ENCODE results near the gene IGF2.

The IGF2 gene

DNA sequence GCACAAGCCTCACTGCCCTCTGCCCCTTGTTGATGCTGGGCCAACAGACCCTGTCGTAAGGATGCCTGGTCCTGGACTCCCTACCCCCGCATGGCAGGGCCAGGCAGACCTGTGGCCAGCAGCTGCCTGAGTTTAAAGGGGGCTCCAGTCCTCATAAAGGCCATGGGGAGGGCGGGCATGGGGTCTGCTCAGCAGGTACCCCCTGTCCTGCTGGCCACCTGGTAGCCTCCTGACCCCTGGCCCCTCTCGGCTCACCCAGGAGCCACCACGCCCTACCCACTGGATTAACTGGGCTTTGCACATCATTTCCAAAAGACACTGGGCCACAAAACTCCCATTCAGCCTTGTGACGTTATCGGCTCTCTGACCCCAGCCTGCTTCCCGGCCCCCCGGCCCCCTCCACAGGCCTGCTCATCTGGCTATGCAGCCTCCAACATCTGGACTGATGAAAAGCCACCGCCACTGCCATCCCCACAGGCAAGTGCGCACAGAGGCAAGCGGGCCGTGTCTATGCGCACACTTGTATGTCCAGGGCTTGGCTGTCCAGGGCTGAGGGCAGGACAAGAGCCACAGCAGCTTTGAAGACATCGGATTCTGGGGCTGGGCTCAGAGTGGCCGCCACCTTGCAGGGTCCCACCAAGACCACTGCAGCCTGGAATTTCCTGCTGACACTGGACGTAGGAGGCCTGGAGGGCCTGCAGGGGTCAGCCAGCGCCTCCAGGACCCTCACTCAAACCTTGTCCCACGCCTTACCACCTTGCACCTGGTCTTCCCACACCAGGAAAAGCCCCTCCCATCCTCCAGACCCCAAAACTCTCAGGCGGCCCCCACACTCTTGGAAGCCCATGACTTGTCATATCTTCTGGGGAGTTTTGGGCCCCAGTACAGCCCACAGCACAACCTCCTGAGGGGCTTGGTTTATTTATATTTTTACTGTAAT lies 48.7 kb downstream of the IGF2 start:
- no peak for DNase-seq

DNA sequence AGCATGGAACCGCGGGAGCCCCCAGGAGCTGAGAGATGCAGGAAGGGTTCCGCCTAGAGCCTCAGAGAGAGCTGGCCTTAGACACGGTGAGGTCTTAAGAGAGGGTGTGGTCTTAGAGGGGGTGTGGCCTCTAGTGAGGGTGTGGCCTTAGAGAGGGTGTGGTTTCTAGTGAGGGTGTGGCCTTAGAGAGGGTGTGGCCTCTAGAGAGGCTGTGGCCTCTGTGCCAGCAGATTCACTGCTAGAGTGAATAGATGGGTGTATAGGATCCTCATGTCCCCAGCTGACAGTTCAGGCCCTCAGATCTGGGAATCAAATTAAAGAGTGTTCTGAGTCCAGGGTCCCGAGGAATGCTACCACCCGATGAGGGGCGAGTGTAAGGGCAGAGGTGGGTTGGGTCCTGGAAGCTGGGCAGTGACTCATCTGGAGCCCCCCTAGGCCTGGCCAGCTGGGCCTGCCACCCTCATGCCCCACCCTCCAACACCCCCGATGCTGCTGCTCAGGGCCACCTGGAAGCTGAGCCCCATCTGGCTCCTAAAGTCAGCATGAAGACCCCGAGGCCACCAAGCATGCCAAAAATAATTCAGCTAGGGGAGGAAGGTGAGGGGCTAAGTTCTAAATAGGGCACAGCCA lies 49.5 kb downstream of the IGF2 start:
- DNase-seq = no peak

DNA sequence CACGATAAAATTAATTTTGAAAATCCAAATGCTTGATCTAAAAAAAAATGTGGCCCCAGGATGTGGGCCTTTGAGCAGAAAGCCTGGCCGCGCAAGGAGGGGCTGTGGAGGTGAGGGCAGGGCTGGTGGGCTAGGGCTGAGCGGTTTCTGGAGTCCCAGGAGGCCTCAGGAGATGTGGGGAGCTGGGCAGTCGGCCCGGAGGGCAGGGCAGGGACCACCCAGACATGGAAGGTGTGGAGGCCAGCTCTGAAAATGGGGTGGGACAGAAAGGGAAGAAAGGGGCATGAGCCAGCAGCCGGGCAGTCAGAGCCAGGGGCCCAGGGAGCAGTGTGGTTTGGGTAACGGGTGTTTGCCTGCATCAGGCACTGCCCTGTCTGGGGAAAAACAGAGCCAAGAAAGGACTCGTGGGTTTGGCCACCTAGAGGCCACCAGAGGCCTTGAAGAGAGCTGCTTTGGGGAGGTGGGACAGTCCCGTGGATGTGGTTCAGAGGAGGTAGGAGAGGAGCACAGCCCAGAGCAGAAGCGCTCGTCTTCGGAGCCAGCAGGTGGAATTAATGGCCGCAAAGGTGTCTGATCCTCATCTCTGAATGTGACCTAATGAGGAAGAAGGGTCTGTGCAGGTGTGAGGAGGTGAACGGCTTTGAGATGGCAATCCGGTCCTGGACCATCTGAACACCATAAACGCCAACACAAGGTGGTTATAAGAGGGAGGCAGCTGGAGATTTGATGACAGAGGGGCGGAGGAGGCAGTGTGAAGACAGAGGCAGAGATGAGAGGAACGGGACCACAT lies 50.2 kb downstream of the IGF2 start:
- DNase-seq = no peak

DNA sequence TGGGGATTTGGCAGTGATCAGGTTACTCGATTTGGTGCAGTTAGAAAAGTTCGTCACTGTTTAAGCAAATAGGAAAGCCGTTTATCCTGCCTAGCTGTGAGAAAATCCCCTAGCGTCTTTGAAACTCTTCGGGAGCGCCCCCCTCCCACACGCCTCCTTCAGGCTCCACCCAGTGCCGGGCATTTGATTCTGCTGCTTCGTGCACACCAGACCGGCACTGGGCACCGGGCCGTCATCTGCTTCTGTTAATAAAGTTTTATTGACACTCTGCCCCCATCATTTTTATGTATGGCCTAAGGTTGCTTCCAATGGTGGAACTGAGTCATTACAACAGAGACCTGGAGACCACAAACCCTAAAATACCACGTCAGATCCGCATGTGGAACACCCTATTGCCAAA lies 50.9 kb downstream of the IGF2 start:
- no peak for DNase-seq

DNA sequence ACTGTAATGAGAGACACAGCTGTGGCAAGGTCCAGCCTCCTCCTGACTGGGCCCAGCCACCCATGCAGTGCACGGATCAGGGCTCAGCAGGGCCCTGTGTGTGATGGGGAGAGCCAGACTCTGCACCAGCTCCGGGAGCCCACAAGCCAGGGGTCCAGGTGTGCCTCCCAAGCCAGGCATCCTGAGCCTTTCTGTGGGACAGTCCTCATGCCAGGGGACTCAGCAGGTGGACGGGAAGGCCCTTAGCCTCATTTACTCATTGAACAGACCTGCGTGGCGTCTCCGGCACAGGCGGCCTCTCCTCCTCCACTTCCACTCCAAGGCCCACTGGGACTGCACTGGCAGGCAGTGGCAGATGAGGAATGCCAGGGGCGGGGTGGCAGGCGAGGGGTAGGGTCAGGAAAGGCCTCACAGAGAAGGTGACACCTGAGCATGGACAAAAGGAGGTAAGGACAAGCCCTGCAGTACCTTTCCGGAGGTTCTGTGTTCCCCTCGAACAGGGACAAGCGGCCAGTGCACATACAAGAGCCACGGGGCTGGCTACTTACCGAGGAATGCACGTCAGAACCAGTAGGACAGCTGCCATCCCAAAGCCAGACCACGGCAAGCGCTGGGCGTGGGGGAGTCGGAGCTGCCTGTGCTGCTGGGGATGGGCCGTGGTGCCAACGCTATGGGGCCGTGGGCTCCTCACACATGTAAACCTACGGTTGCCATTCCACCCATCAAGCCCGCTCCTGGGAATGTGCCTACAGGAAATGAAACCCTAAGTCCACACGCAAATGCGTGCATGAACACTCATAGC lies 52.7 kb downstream of the IGF2 start:
- no peak for DNase-seq

DNA sequence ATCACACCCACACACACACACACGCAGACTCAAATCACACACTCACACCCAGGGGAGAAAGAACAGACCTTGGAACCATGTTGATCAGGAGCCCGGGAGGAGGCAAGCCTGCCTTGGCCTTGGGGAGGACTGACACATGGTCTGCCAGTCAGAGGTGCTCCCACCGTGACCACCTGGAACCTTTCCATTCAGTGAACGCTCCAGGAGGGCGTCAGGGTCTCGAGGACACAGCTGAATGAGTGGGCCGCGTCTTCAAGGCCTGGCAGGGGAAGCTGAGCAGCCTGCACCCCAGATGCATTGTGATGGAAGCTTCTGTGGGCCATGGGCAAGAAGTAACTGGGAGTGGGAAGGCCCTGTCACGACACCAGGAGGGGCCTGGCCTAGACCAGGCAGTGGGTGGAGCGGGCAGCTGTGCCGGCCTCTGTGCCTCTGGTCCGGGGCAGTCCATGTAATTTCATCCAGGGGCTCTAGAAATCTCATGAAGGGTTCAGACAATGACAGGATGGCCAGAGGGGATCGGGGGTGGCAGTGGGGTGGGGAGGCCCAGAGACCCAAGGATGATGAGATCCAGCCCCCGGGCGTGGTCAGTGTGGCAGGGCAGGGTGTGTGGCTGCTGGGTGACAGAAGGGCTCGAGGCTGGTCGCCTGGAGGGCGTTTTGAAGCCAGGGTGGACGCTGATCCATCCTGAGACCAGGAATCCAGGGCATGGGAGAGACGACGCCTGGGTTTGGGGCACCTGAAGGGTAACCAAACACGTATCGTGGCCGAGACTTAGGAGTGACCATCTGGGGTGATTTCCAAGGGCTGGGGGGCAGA lies 53.7 kb downstream of the IGF2 start:
- no peak for DNase-seq

DNA sequence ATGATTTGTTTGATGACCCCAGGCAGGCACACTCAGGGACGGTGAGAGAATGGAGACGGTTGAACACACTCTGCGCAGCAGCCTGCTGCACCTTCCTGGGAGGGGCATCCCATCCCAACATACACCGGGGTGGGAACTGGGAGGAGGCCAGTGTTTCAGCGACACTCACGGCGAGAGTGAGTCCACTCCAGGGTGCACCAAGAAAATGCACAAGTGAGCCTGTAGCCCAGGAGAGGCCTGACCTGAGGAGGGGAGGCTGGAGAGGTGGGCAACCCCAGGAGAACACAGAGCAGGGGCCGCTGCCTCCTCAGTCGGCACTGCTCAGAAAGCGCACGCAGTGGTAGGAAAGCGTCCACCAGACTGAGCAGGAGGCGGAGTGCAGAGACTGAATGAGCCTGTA lies 54.5 kb downstream of the IGF2 start:
- no peak for DNase-seq
